HG03354 (cell line): ENCODE measurements around the gene FERMT1.
"Not testable (repeated sequence)": the region's sequence is repeated elsewhere in the genome, so short reads cannot be mapped to it uniquely, and the experiment has no call there.

Experiments used
- ATAC-seq: cut with Tn5 transposase; IDR thresholded peaks from one replicate; pipeline ENCODE4 v1.9.1; 2021; ENCODE audit warnings: mild to moderate bottlenecking; ENCODE audit not compliant: unreplicated experiment, poor library complexity, severe bottlenecking

The FERMT1 gene

GRCh38 chr20:6046432-6046831 is 76.4 kb downstream of the FERMT1 start:
- no peak for ATAC-seq

GRCh38 chr20:6045566-6045965 is 77.3 kb downstream of the FERMT1 start:
- ATAC-seq: no peak

GRCh38 chr20:6044115-6044514 is 78.7 kb downstream of the FERMT1 start:
- no peak for ATAC-seq

- ATAC-seq: no peak
Observed at GRCh38 chr20:6041808-6042265, 81.0 kb downstream of the FERMT1 start.

- ATAC-seq: no peak
Observed at GRCh38 chr20:6040958-6041807, 81.6 kb downstream of the FERMT1 start.

GRCh38 chr20:6040540-6040939 is 82.3 kb downstream of the FERMT1 start:
- no peak for ATAC-seq

- no peak for ATAC-seq
Observed at GRCh38 chr20:6039766-6040165, 83.1 kb downstream of the FERMT1 start.

- no peak for ATAC-seq
Observed at GRCh38 chr20:6038256-6038655, 84.6 kb downstream of the FERMT1 start.

- no peak for ATAC-seq
Observed at GRCh38 chr20:6037082-6037481, 85.7 kb downstream of the FERMT1 start.

- no peak for ATAC-seq
Observed at GRCh38 chr20:6036213-6036612, 86.6 kb downstream of the FERMT1 start.

- no peak for ATAC-seq
Observed at GRCh38 chr20:6034134-6034969, 88.5 kb downstream of the FERMT1 start.

GRCh38 chr20:6032907-6033306 is 89.9 kb downstream of the FERMT1 start:
- ATAC-seq: not testable (repeated sequence)

- no peak for ATAC-seq
Observed at GRCh38 chr20:6030453-6031080, 92.3 kb downstream of the FERMT1 start.

- ATAC-seq: no peak
Observed at GRCh38 chr20:6029538-6029937, 93.3 kb downstream of the FERMT1 start.

- ATAC-seq: no peak
Observed at GRCh38 chr20:6028818-6029217, 94.0 kb downstream of the FERMT1 start.

GRCh38 chr20:6026051-6026450 is 96.8 kb downstream of the FERMT1 start:
- ATAC-seq: no peak
